Measurements from ENCODE around the gene SPON2. TPM values are rescaled to one million over a fixed set of nuclear protein-coding genes. Genes with fewer than 3 reads are reported as not detected.

The SPON2 gene
- total RNA-seq, 1 experiment from 2014 or later = 3.1 TPM

DNA sequence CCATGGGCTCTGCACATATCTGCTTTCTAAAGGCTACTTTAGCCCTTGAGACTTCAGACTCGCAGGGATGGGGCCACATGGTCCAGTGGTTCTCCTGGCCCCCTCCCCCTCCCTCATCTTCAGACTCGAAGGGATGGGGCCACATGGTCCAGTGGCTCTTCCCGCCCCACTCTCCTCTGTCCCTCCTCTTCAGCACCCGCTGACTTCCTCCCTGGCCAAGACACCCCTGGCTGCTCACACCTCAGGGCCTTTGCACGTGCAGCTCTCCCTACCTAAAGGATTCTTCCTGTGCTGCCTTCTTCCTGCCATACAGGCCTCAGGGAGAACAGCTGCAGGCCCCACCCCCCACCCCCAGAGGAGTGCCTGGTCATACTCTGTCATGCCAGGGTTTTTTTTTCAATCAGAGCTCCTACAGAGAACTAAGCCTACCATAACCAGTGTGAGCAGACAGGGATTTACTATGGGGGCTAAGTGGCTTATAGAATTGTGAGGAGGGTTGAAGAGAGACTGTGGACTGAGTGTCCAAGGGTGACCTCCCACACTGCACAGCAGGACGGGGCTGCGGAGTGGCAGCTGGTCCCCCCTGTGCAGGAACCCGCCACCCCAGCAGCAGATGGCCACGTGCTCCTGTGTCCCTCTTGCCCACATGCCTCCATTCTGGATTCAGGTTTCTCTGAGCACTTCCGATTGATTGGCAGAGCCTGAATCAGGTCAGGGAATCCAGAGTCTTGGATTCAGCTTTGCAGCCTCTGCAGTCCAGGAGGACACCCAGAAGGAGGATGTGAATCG lies 6.1 kb upstream of the SPON2 start:
- Mint-ChIP-seq H3K4me1 (ENCODE audit: low read depth, unreplicated experiment) (no peaks in the 10 kb centered on the region), H3K36me3 (ENCODE audit: insufficient read depth, unreplicated experiment) (no peaks in the 10 kb centered on the region), H3K9me3 (ENCODE audit: unreplicated experiment) (peaks cover 19% of the 10 kb centered on the region), H3K27me3 (ENCODE audit: insufficient read depth, unreplicated experiment) (peaks cover 11% of the 10 kb centered on the region), H3K4me3 (ENCODE audit: unreplicated experiment) (no peak overlapping the region), H3K27ac (ENCODE audit: unreplicated experiment) (peak overlapping the region; percentile 42)
- BruUV-seq (replicated peaks) = no TSS peak
- Histone ChIP-seq H3K9me3 (peaks cover 4% of the 10 kb centered on the region; the same call in 1 of the 2 replicates), H3K36me3 (ENCODE audit: control insufficient read depth, insufficient read depth, low read length) (no peaks in the 10 kb centered on the region), H3K4me3 (ENCODE audit: low read depth, low read length) (no peak overlapping the region), H3K4me1 (peaks cover 7% of the 10 kb centered on the region), H3K27me3 (replicated peaks; ENCODE audit: control insufficient read depth, insufficient read depth, low read length) (no peaks in the 10 kb centered on the region)
- TF ChIP-seq, protein P1, sequence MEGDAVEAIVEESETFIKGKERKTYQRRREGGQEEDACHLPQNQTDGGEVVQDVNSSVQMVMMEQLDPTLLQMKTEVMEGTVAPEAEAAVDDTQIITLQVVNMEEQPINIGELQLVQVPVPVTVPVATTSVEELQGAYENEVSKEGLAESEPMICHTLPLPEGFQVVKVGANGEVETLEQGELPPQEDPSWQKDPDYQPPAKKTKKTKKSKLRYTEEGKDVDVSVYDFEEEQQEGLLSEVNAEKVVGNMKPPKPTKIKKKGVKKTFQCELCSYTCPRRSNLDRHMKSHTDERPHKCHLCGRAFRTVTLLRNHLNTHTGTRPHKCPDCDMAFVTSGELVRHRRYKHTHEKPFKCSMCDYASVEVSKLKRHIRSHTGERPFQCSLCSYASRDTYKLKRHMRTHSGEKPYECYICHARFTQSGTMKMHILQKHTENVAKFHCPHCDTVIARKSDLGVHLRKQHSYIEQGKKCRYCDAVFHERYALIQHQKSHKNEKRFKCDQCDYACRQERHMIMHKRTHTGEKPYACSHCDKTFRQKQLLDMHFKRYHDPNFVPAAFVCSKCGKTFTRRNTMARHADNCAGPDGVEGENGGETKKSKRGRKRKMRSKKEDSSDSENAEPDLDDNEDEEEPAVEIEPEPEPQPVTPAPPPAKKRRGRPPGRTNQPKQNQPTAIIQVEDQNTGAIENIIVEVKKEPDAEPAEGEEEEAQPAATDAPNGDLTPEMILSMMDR (IDR thresholded peaks at IDR 0.05; ENCODE audit: insufficient read depth in 1 of 2, low read depth in 1 of 2, low read length in 1 of 2, severe bottlenecking in 1 of 2, unreplicated experiment in 1 of 2) = no peak
- intact Hi-C loops (cut with micrococcal nuclease; ENCODE audit: unreplicated experiment) = no loop called here
- ChIA-PET CTCF (interaction anchor here (0.7 kb wide), 1 partner anchor 11 kb away, joined by 6 read pairs; no protein-coding TSS in a partner anchor), POLR2A (no interaction called here)
- DNase-seq = no peak

DNA sequence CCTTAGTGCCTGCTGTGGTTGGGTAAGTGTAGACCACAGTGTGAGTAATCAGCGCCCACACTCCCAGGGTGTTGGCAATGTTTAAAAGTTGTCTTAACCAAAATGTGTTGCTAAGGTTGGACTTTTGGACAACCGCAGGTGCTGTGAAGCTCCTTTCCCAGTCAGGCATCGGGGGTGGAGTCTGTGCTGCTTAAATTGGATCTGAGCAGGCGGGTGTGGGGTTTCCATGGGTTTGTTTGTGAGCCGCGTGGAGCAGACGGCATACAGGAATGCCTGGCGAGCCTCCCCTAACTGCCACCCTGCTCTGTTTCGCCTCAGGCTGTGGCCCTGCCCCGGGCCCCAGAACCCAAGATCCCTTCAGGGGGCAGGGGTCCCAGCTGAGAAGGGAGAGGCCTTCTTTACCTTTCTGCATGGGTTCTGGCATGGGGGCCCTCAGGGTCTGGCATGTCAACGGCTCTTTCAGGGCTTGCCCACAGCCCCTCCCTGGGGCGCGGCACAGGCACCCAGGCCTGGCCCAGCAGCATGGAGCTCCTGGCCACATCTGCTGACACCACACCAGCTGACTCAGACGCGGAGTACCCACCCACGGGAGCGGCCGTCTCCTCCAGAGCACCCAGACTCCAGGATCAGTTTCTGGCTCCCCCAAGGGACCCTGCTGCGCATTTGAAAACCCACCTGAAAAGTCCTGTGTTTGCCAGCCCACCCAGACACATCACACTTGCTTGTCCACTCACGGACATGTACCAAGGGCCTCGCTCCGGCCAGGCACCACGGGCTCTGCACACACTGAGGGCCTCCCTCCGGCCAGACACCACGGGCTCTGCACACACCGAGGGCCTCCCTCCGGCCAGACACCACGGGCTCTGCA lies 5.1 kb upstream of the SPON2 start:
- Histone ChIP-seq H3K9me3 (peaks cover 4% of the 10 kb centered on the region; the same call in 1 of the 2 replicates), H3K27me3 (replicated peaks; ENCODE audit: control insufficient read depth, insufficient read depth, low read length) (no peaks in the 10 kb centered on the region), H3K4me3 (ENCODE audit: low read depth, low read length) (no peak overlapping the region), H3K4me1 (peaks cover 14% of the 10 kb centered on the region), H3K36me3 (ENCODE audit: control insufficient read depth, insufficient read depth, low read length) (no peaks in the 10 kb centered on the region)
- peak; percentile 29 to 40 for DNase-seq
- Mint-ChIP-seq H3K36me3 (ENCODE audit: insufficient read depth, unreplicated experiment) (no peaks in the 10 kb centered on the region), H3K4me3 (ENCODE audit: unreplicated experiment) (no peak overlapping the region), H3K27ac (ENCODE audit: unreplicated experiment) (no peak overlapping the region), H3K9me3 (ENCODE audit: unreplicated experiment) (peaks cover 19% of the 10 kb centered on the region), H3K27me3 (ENCODE audit: insufficient read depth, unreplicated experiment) (peaks cover 9% of the 10 kb centered on the region), H3K4me1 (ENCODE audit: low read depth, unreplicated experiment) (no peaks in the 10 kb centered on the region)
- TF ChIP-seq, protein P1 (IDR thresholded peaks at IDR 0.05; ENCODE audit: insufficient read depth in 1 of 2, low read depth in 1 of 2, low read length in 1 of 2, severe bottlenecking in 1 of 2, unreplicated experiment in 1 of 2) = no peak
- ChIA-PET CTCF (interaction anchor here (0.7 kb wide), 1 partner anchor 12 kb away, joined by 6 read pairs; no protein-coding TSS in a partner anchor), POLR2A (no interaction called here)
- no TSS peak for BruUV-seq (replicated peaks)
- intact Hi-C loops (cut with micrococcal nuclease; ENCODE audit: unreplicated experiment) = no loop called here
